ENCODE measurements around the gene ZNF853. TPM values are rescaled to one million over a fixed set of nuclear protein-coding genes. Genes with fewer than 3 reads are reported as not detected.
A peak's percentile ranks its signal among the peaks of the same experiment; 100 is the strongest.

The ZNF853 gene
- total RNA-seq, 1 experiment from 2014 or later, result 7.9 TPM

DNA sequence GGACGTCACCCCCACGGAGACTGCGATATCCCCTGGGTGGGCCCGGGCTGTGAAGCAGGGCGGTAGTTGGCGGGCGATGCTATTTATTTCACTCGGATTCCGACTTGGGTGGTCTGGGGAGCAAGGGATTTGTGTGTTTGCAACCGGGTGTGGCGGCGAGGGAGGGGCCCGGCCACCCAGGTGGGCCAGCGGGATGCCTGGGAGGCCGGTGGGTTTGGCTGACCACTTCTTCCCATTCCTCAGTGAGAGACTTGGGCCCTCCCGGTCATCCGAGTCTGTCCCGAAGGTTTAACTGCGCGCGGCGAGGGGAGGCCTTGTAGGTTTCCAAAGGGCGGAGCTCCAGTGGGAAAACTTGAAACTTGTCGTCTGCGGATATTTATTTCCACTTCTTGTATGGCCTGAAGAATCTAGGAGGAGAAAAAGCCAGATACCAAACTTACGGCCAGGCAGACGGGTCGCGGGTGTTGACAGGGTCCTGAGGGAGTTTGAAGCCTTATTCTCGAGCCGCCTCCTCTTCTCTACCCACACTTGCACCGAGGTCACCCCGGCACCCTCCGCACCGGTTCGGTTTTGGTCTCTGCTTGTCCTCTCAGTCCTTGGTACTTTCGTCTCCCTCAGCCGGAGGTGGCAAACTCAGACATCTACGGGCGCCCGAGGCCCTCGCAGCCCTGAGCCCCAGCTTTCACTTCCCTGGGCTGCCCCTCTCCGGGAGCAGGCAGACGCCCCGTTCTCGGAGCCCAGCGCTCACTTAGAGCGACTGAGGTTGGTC is 39.6 kb downstream of the ZNF853 start:
- Histone ChIP-seq H3F3A (ENCODE audit: insufficient read depth, low read depth) (peaks cover 17% of the 10 kb centered on the region; the same call in 1 of the 2 replicates), H3K27ac (no peak overlapping the region), H3K4me1 (replicated peaks; ENCODE audit: insufficient read depth) (no peaks in the 10 kb centered on the region), H4K20me1 (ENCODE audit: insufficient read depth) (0 out of 2 replicates have a peak, but pooled peaks cover 3% of the 10 kb centered on the region), H3K36me3 (ENCODE audit: low read depth) (peaks cover 19% of the 10 kb centered on the region), H3K27me3 (ENCODE audit: insufficient read depth, low read depth) (no peaks in the 10 kb centered on the region), H3K4me2 (no peak overlapping the region), H3K9me3 (ENCODE audit: insufficient read depth, low read depth) (peaks cover 8% of the 10 kb centered on the region; the same call in 1 of the 2 replicates), H3K9me2 (ENCODE audit: insufficient read depth) (no peaks in the 10 kb centered on the region), H3K4me3 (no peak overlapping the region), H2AFZ (no peak overlapping the region), H3K79me2 (ENCODE audit: low read depth) (no peaks in the 10 kb centered on the region)
- CTCF ChIA-PET, result interaction anchor here (0.6 kb wide), 1 partner anchor 94 kb away, joined by 6 read pairs; no protein-coding TSS in a partner anchor
- POLR2A ChIA-PET (ENCODE audit: unreplicated experiment), result no interaction called here
- TSS peak; percentile 17 for BruUV-seq (replicated peaks)
- no peak for TF ChIP-seq CTCF (conservative IDR thresholded peaks at IDR 0.05)
- TF ChIP-seq EZH2 (IDR thresholded peaks at IDR 0.05; ENCODE audit: low read depth), result no peak
- DNase-seq, result no peak
- intact Hi-C loops (cut with micrococcal nuclease; ENCODE audit: unreplicated experiment), result no loop called here

DNA sequence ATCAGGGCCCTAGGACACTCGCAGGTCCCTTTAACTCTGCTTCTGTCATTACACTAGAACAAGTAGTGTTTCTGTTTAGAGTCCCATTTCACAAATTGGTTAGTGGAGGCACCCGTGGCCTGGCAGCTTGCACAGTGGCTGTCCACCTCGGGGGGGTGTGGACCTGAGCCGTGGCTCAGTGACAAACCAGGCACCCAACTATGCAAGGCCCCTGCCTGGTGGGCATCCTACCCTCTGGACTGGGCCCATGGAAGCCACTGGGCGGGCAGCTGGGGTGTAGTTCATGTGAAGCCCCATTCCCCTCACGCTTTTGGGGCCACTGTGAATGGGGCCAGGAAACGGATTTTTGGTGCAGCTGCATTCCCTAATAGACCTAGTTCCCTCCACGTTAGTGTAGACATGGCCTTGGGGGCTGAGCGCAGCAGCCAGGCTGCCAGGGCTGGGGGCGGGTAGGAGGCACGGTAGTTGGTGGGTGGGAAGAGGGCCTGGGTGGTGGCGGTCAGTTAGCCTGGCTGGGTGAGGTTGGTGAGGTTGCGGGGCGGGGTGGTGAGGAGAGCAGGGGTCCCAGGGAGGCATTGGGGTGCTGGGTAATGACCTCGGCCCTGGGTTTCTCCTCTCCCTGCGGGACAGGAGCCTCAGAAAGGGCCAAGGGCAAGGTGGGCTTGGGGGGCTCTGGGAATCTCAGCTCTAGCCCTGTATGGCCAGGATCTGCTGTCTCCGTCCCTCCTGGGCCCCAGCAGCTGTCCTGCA is 40.4 kb downstream of the ZNF853 start:
- H3K27ac ChIP-seq, result no peak overlapping the region
- no peak overlapping the region for H3K4me2 ChIP-seq
- 0 out of 2 replicates have a peak, but pooled peaks cover 3% of the 10 kb centered on the region for H4K20me1 ChIP-seq (ENCODE audit: insufficient read depth)
- CTCF ChIA-PET, result no interaction called here
- no peaks in the 10 kb centered on the region for H3K79me2 ChIP-seq (ENCODE audit: low read depth)
- no peak overlapping the region for H2AFZ ChIP-seq
- H3K27me3 ChIP-seq (ENCODE audit: insufficient read depth, low read depth), result no peaks in the 10 kb centered on the region; the same call in 1 of the 2 replicates
- no peak for DNase-seq
- TF ChIP-seq EZH2 (IDR thresholded peaks at IDR 0.05; ENCODE audit: low read depth), result no peak
- no peak for TF ChIP-seq CTCF (conservative IDR thresholded peaks at IDR 0.05)
- H3K9me3 ChIP-seq (ENCODE audit: insufficient read depth, low read depth), result peaks cover 8% of the 10 kb centered on the region; the same call in 1 of the 2 replicates
- BruUV-seq (replicated peaks), result no TSS peak
- intact Hi-C loops (cut with micrococcal nuclease; ENCODE audit: unreplicated experiment), result no loop called here
- POLR2A ChIA-PET (ENCODE audit: unreplicated experiment), result no interaction called here
- no peak overlapping the region for H3K4me3 ChIP-seq
- H3F3A ChIP-seq (ENCODE audit: insufficient read depth, low read depth), result peaks cover 17% of the 10 kb centered on the region; the same call in 1 of the 2 replicates
- no peaks in the 10 kb centered on the region for H3K4me1 ChIP-seq (replicated peaks; ENCODE audit: insufficient read depth)
- H3K36me3 ChIP-seq (ENCODE audit: low read depth), result peaks cover 15% of the 10 kb centered on the region
- H3K9me2 ChIP-seq (ENCODE audit: insufficient read depth), result no peaks in the 10 kb centered on the region

- POLR2A ChIA-PET (ENCODE audit: unreplicated experiment), result no interaction called here
- CTCF ChIA-PET, result no interaction called here
Observed at GRCh38 chr7:6656413-6656812, 41.0 kb downstream of the ZNF853 start.

More at GRCh38 chr7:6656413-6656812, 41.0 kb downstream of the ZNF853 start:
- Histone ChIP-seq H3K9me2 (ENCODE audit: insufficient read depth) (no peaks in the 10 kb centered on the region), H3K9me3 (ENCODE audit: insufficient read depth, low read depth) (peaks cover 8% of the 10 kb centered on the region; the same call in 1 of the 2 replicates), H3K27me3 (ENCODE audit: insufficient read depth, low read depth) (no peaks in the 10 kb centered on the region; the same call in 1 of the 2 replicates), H3K79me2 (ENCODE audit: low read depth) (no peaks in the 10 kb centered on the region), H3K4me2 (no peak overlapping the region), H4K20me1 (ENCODE audit: insufficient read depth) (0 out of 2 replicates have a peak, but pooled peaks cover 3% of the 10 kb centered on the region), H3K4me3 (no peak overlapping the region), H3F3A (ENCODE audit: insufficient read depth, low read depth) (peaks cover 17% of the 10 kb centered on the region; the same call in 1 of the 2 replicates), H2AFZ (no peak overlapping the region), H3K4me1 (replicated peaks; ENCODE audit: insufficient read depth) (no peaks in the 10 kb centered on the region), H3K36me3 (ENCODE audit: low read depth) (peaks cover 14% of the 10 kb centered on the region), H3K27ac (no peak overlapping the region)
- no TSS peak for BruUV-seq (replicated peaks)
- TF ChIP-seq EZH2 (IDR thresholded peaks at IDR 0.05; ENCODE audit: low read depth) (no peak), CTCF (conservative IDR thresholded peaks at IDR 0.05) (no peak)
- no peak for DNase-seq
- intact Hi-C loops (cut with micrococcal nuclease; ENCODE audit: unreplicated experiment), result no loop called here
